Cardiac fibroblast (primary cell): ENCODE data around the gene ERGIC1.

Experiments used
- DNase-seq, 2 donors: peaks; one replicate each; pipeline versions ENCODE4 v3.0.0 to v3.0.0-alpha.2; 2010; ENCODE audit warnings: low read depth in 2 of 2
- H3K4me3 ChIP-seq, 2 donors: replicated peaks in 1 of 2; 1 replicate in 1 of 2; 2 replicates in 1 of 2; pipeline ENCODE4 v1.5.1; 2011; ENCODE audit warnings: low read depth in 2 of 2, low read length in 2 of 2, mild to moderate bottlenecking in 2 of 2, moderate library complexity in 1 of 2
- CTCF ChIP-seq: IDR thresholded peaks from one replicate; pipeline ENCODE4 v1.5.1; 2011; ENCODE audit warnings: low read depth, mild to moderate bottlenecking, low read length, inconsistent platforms

Gene ERGIC1

DNA sequence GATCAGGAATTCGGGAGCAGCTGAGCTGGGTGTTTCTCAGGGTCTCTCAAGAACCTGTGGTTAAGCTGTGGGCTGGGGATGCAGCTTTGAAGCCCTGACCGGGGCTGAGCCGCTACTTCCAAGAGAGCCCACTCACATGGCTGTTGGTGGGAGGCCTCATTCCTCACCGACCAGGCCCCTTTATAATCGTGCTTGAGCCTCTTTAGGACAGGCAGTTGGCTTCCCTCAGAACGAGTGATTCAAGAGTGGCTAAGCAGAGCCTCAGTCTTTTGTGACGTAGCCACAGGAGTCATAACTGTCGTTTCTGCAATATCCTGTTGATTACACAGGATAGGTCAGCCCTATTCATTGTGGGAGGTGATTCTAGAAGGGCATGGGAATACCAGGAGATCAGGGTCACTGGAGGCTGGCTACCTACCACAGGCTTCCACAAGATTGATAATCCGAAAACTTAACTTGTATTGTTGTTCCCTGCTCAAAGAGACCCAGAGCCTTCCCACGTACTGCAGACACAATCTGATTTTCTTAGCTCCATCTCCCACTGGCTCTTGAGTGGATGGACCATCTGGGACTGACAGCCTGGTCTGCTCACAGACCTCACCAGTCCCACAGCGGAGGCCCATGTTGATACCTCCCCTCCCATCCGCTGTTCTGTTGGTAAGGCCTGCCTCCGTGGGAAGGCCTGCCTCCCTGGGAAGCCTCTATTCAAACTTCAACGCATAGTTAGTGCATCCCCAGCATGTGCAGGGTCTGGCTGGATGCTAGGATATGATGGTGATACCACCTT is 3.0 kb upstream of the ERGIC1 start:
- DNase-seq, result peak; percentile 96 to 97
- no peak overlapping the region for H3K4me3 ChIP-seq
- TF ChIP-seq CTCF, result no peak

GRCh38 chr5:172832383-172833315 is 1.4 kb upstream of the ERGIC1 start:
- no peak overlapping the region for H3K4me3 ChIP-seq
- DNase-seq, result no peak
- no peak for TF ChIP-seq CTCF

DNA sequence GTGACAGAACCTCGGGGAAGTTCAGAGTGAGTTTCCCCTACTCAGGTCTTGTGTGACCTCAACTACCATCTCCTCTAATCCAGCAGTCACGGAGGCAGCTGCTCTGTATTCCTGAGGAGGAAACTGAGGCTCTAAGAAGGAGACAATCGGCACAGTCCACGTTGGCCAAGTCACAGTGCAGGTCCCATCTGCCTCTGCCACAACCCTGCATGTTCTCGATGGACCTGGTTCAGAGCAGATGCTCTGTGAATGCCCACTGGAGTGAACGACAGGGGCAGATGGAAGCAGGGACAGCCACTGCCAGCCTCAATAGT is 722 bp upstream of the ERGIC1 start:
- H3K4me3 ChIP-seq, result no peak overlapping the region
- TF ChIP-seq CTCF, result no peak
- DNase-seq, result no peak

DNA sequence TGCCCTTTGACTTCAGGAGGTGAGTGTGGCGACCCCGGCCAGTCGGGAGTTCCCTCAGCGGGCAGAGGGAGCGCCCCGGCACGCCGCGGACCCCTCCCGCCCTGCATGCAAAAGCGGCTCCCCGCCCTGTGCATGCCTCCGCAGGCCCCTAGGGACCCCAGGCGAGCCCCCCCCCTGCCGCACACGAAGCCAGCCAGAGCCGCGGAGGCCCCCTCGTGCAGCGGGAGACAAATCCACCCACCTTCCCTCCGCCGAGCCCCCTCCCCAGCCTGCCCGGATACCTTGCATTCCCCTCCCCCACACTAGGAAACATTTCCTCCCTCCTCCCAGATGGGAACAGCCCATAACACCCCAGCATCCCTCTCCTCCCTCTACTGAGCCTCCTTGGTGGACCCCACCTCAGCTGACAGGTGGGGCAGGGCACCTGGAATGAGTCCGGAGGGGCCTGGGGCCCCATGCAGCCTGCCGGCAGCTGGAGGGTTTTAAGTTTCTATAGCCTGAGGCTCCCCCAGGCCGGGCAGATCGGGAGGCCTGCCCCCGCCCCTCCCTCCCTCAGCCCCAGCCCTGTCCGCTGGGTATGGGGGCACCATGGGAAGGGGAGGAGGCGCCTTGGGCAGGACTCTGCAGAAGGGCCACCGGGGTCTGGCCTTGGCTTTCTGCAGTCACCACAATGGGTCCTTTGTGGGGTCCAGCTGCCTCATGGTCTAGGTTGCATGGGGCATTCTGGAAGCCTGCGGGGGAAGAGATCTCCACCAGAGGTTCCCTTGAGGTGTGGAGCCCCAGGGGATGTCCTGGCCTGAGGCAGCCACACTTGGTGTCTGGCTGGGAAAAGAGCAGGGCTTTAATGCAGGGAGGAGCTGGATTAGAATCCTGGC is 601 bp downstream of the ERGIC1 start:
- TF ChIP-seq CTCF, result no peak
- DNase-seq, result peak in 1 of 2 donors; percentile 35
- peak overlapping the region; percentile 83 to 96 for H3K4me3 ChIP-seq

- no peak for TF ChIP-seq CTCF
- DNase-seq, result peak in 1 of 2 donors; percentile 45
- peak overlapping the region; percentile 83 to 96 for H3K4me3 ChIP-seq
Observed at GRCh38 chr5:172835290-172835993, 1.4 kb downstream of the ERGIC1 start.

DNA sequence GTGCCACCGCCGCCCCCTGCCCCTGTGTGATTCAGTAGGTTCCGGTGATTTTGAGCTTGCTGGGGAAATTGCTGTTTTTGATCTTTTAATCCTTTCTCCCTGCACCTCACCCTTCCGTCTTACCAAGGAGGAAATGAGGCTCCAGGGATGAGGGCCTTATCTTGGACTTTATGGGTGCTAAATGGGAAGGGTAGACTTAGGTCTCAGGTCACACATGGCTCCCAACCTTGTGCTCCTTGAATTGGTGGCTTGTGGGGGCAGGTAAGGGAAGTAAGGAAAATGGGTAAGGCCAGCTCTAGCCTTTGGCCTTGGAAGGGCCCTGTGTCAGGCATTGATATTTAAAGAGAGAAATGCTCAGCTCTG is 1.9 kb downstream of the ERGIC1 start:
- H3K4me3 ChIP-seq, result peak overlapping the region in 1 of 2 donors; percentile 96
- TF ChIP-seq CTCF, result no peak

More for the DNA sequence above, 1.9 kb downstream of the ERGIC1 start:
- no peak for DNase-seq
